HepG2 (cell line): ENCODE results near the gene TXNL4A. TPM values are rescaled to one million over a fixed set of nuclear protein-coding genes. Genes with fewer than 3 reads are reported as not detected.
A peak's percentile ranks its signal among the peaks of the same experiment; 100 is the strongest.

ENCODE experiments used
- CBFB ChIP-seq: sonication (generic); formaldehyde crosslinking; IDR thresholded peaks from 2 replicates; pipeline ENCODE4 v1.4.0; 2020; ENCODE audit warnings: missing genetic modification reagents
- CENPBD1 ChIP-seq: sonication (generic); formaldehyde crosslinking; IDR thresholded peaks from 2 replicates; pipeline ENCODE4 v1.8.0; 2022; ENCODE audit warnings: missing genetic modification reagents, low read depth, mild to moderate bottlenecking, borderline replicate concordance
- ELF3 ChIP-seq: IDR thresholded peaks from 2 replicates; pipeline ENCODE4 v1.6.1; 2016; ENCODE audit warnings: missing genetic modification reagents, missing compliant biosample characterization
- GATA4 ChIP-seq: sonication (generic); IDR thresholded peaks from 2 replicates; pipeline ENCODE4 v1.6.1; 2016; ENCODE audit warnings: antibody characterized with exemption, low read depth, borderline replicate concordance
- HDAC6 ChIP-seq: fragments of 200-600 bp; sonication (generic); IDR thresholded peaks from 2 replicates; pipeline ENCODE4 v1.7.0; 2017; ENCODE audit warnings: mild to moderate bottlenecking, antibody characterized with exemption, low read length, low read depth
- HOXA3 ChIP-seq: sonication (generic); formaldehyde crosslinking; IDR thresholded peaks from 2 replicates; pipeline ENCODE4 v1.5.0; 2020; ENCODE audit warnings: missing genetic modification reagents
- PAXIP1 ChIP-seq: sonication (generic); formaldehyde crosslinking; conservative IDR thresholded peaks from 2 replicates; pipeline ENCODE4 v1.4.0; 2020; ENCODE audit warnings: mild to moderate bottlenecking, missing genetic modification reagents, moderate library complexity
- POLR2AphosphoS5 ChIP-seq: IDR thresholded peaks from 2 replicates; pipeline ENCODE4 v1.6.1; 2012; ENCODE audit warnings: low read depth, low read length
- POLR2G ChIP-seq: fragments of 200-400 bp; formaldehyde crosslinking; IDR thresholded peaks from 2 replicates; pipeline ENCODE4 v1.6.1; 2018; ENCODE audit warnings: mild to moderate bottlenecking, low read depth, low read length, moderate library complexity
- PREB ChIP-seq: sonication (generic); formaldehyde crosslinking; IDR thresholded peaks from 2 replicates; pipeline ENCODE4 v1.4.0; 2020; ENCODE audit warnings: missing genetic modification reagents
- SP2 ChIP-seq: sonication (generic); formaldehyde crosslinking; IDR thresholded peaks from 2 replicates; pipeline ENCODE4 v1.5.1; 2020; ENCODE audit warnings: mild to moderate bottlenecking, missing genetic modification reagents
- TBP ChIP-seq: sonication (generic); formaldehyde crosslinking; IDR thresholded peaks from 2 replicates; pipeline ENCODE4 v1.5.0; 2020; ENCODE audit warnings: missing genetic modification reagents
- ZBTB38 ChIP-seq: sonication (generic); formaldehyde crosslinking; IDR thresholded peaks from 2 replicates; pipeline ENCODE4 v1.5.1; 2020; ENCODE audit warnings: mild to moderate bottlenecking, missing genetic modification reagents
- ZFP82 ChIP-seq: sonication (generic); formaldehyde crosslinking; IDR thresholded peaks from 2 replicates; pipeline ENCODE4 v1.5.1; 2020; ENCODE audit warnings: mild to moderate bottlenecking, missing genetic modification reagents, borderline replicate concordance
- ZNF136 ChIP-seq: sonication (generic); formaldehyde crosslinking; IDR thresholded peaks from 2 replicates; pipeline ENCODE4 v1.8.1; 2022; ENCODE audit warnings: low read depth, mild to moderate bottlenecking, moderate library complexity, missing genetic modification reagents
- ZNF549 ChIP-seq: sonication (generic); formaldehyde crosslinking; IDR thresholded peaks from 2 replicates; pipeline ENCODE4 v1.5.0; 2020; ENCODE audit warnings: missing genetic modification reagents
- ZNF619 ChIP-seq: sonication (generic); formaldehyde crosslinking; IDR thresholded peaks from 2 replicates; pipeline ENCODE4 v1.4.0; 2020; ENCODE audit warnings: mild to moderate bottlenecking, missing genetic modification reagents
- ZZZ3 ChIP-seq: sonication (generic); formaldehyde crosslinking; IDR thresholded peaks from 2 replicates; pipeline ENCODE4 v1.4.0; 2020; ENCODE audit warnings: missing genetic modification reagents, mild to moderate bottlenecking, borderline replicate concordance
- polyA plus RNA-seq, 8 experiments: library from polyadenylated mRNA; depleted of rRNA in 3 of 8; stranded (reverse) in 7 of 8; unstranded in 1 of 8; fragments of >200 nt; fragmentation: Illumina TruSeq in 4 of 8; extraction: Trizol in 4 of 8; gene quantifications; 2 replicates each; pipeline versions ENCODE4 v1.2.1 to v1.2.3, GENCODE V29; 2011 to 2016; ENCODE audit warnings: low read depth in 4 of 8, missing spikeins in 1 of 8, mixed read lengths in 1 of 8; ENCODE audit not compliant: insufficient read depth in 1 of 8
- total RNA-seq, 5 experiments: library from RNA; depleted of rRNA; stranded (reverse); fragments of >200 nt; fragmentation: Illumina TruSeq; extraction: Trizol; gene quantifications; 2 replicates each; pipeline ENCODE4 v1.2.3, GENCODE V29; 2016; ENCODE audit warnings: low read depth in 1 of 5
- TF ChIP-seq, protein P1 (sequence below): sonication (generic); formaldehyde crosslinking; IDR thresholded peaks from 2 replicates; pipeline ENCODE4 v1.5.1; 2020; ENCODE audit warnings: mild to moderate bottlenecking, missing genetic modification reagents

TXNL4A gene
- total and polyA plus RNA-seq, 2 of the 13 experiments (the other 11 are each of a cell fraction or from before 2014, with no cell fraction given): 172 to 202 TPM

DNA sequence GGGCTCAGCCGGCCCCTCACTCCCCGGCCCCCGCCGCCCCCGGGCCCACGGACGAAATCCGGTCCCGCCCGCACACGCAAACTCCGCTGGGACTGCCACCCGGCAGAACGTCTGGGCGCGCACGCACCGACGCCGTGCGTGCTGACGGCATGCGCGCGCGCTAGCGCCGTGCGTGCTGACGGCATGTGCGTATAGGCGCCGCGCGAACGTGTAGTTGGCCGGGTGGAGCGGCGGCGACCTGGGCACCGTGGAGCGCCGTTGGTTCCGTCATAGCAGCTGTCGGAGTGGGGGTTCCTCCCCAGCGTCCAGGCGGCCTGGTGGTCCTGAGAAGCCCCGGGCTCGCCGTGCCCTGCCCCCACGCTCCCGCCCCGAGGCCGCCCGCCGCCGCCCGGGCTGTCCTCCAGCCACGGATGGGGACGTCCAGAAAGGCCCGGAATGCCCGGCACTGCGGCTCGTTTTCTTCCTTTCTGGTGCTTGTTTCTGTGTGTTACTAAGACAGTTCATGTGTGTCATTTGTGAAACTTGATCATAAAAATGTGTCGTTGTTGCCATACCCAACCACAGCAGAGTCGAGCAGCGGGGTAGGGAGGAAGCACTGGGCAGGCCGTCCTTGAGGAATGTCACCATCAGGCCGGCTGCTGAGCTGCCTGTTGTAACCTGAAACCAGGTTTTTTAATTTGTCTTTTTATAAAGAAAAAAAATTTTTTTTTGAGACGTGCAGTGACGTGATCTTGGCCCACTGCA is at the start of gene TXNL4A (continued):
- TF ChIP-seq, protein P1, sequence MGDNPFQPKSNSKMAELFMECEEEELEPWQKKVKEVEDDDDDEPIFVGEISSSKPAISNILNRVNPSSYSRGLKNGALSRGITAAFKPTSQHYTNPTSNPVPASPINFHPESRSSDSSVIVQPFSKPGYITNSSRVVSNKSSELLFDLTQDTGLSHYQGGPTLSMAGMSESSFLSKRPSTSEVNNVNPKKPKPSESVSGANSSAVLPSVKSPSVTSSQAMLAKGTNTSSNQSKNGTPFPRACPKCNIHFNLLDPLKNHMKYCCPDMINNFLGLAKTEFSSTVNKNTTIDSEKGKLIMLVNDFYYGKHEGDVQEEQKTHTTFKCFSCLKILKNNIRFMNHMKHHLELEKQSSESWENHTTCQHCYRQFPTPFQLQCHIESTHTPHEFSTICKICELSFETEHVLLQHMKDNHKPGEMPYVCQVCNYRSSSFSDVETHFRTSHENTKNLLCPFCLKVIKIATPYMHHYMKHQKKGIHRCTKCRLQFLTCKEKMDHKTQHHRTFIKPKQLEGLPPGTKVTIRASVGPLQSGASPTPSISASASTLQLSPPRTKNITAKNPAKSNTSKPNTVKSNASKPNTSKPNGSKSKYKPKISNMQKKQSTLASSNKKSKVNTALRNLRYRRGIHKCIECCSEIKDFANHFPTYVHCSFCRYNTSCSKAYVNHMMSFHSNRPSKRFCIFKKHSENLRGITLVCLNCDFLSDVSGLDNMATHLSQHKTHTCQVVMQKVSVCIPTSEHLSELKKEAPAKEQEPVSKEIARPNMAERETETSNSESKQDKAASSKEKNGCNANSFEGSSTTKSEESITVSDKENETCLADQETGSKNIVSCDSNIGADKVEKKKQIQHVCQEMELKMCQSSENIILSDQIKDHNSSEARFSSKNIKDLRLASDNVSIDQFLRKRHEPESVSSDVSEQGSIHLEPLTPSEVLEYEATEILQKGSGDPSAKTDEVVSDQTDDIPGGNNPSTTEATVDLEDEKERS (CRISPR knock-in tag): no peak; the same call in 1 of the 2 replicates
- 0 out of 2 replicates have a peak, but pooled peaks have one; percentile 61 for TF ChIP-seq ZBTB38 (CRISPR knock-in tag)
- TF ChIP-seq POLR2AphosphoS5: peak; percentile 92
- TF ChIP-seq CENPBD1 (CRISPR knock-in tag): 0 out of 2 replicates have a peak, but pooled peaks have one; percentile 40
- TF ChIP-seq ZNF549 (CRISPR knock-in tag): 0 out of 2 replicates have a peak, but pooled peaks have one; percentile 22
- TF ChIP-seq SP2: peak; percentile 26; the same call in 1 of the 2 replicates
- TF ChIP-seq ELF3 (CRISPR knock-in tag): no peak
- peak; percentile 34; the same call in 1 of the 2 replicates for TF ChIP-seq ZFP82 (CRISPR knock-in tag)
- TF ChIP-seq ZZZ3 (CRISPR knock-in tag): peak; percentile 85; the same call in 1 of the 2 replicates
- TF ChIP-seq PAXIP1 (CRISPR knock-in tag): no peak
- peak; percentile 61 for TF ChIP-seq CBFB (CRISPR knock-in tag)
- no peak for TF ChIP-seq HDAC6
- TF ChIP-seq GATA4: peak; percentile 56; the same call in 1 of the 2 replicates
- TF ChIP-seq POLR2G: peak; percentile 88
- TF ChIP-seq PREB: no peak
- TF ChIP-seq ZNF136: no peak
- no peak for TF ChIP-seq ZNF619 (CRISPR knock-in tag)
- 0 out of 2 replicates have a peak, but pooled peaks have one; percentile 58 for TF ChIP-seq TBP
- peak; percentile 97 for TF ChIP-seq HOXA3 (CRISPR knock-in tag)
